HG02759 (cell line): ENCODE results near the gene SHBG.

Source experiments
- ATAC-seq: cut with Tn5 transposase; IDR thresholded peaks from one replicate; pipeline ENCODE4 v1.9.1; 2021; ENCODE audit warnings: mild to moderate bottlenecking, moderate library complexity; ENCODE audit not compliant: unreplicated experiment

The SHBG gene

GRCh38 chr17:7646457-7646856 lies 16.5 kb downstream of the SHBG start:
- ATAC-seq, result no peak

- no peak for ATAC-seq
Measured at GRCh38 chr17:7647018-7647417, 17.1 kb downstream of the SHBG start.

- no peak for ATAC-seq
Measured at GRCh38 chr17:7650509-7651096, 20.7 kb downstream of the SHBG start, which contains the start of gene ATP1B2. Gene ATP1B2 (plus strand): TSS chr17:7650926. CDS start chr17:7651519, 593 bp downstream.

- no peak for ATAC-seq
Measured at GRCh38 chr17:7651097-7651664, 21.2 kb downstream of the SHBG start.

- no peak for ATAC-seq
Measured at GRCh38 chr17:7651665-7652387, 21.9 kb downstream of the SHBG start.

- ATAC-seq, result no peak
Measured at GRCh38 chr17:7652388-7653356, 22.7 kb downstream of the SHBG start.

GRCh38 chr17:7654832-7655540 lies 25.1 kb downstream of the SHBG start:
- no peak for ATAC-seq

GRCh38 chr17:7655541-7655840 lies 25.6 kb downstream of the SHBG start:
- ATAC-seq, result no peak

- no peak for ATAC-seq
Measured at GRCh38 chr17:7656958-7657609, 27.1 kb downstream of the SHBG start.

- no peak for ATAC-seq
Measured at GRCh38 chr17:7667656-7668406, 37.9 kb downstream of the SHBG start.

GRCh38 chr17:7668482-7668881 lies 38.5 kb downstream of the SHBG start:
- no peak for ATAC-seq

GRCh38 chr17:7673239-7673638 lies 43.3 kb downstream of the SHBG start:
- ATAC-seq, result no peak

GRCh38 chr17:7674934-7675333 lies 45.0 kb downstream of the SHBG start:
- no peak for ATAC-seq

- ATAC-seq, result no peak
Measured at GRCh38 chr17:7676533-7676932, 46.6 kb downstream of the SHBG start.

GRCh38 chr17:7677388-7678067 lies 47.6 kb downstream of the SHBG start:
- ATAC-seq, result no peak
